ENCODE data around the gene MAPK11.

GRCh38 chr22:50319503-50319951 lies 49.3 kb upstream of the MAPK11 start:
- no peak for TF ChIP-seq CTCF (conservative IDR thresholded peaks at IDR 0.05; ENCODE audit: low read length)
- no peak for TF ChIP-seq EZH2phosphoT487 (IDR thresholded peaks at IDR 0.05; ENCODE audit: borderline replicate concordance)
